AG08396 (cell line): ENCODE measurements around the gene SCAF8.
A peak's percentile ranks its signal among the peaks of the same experiment; 100 is the strongest.

Experiments used
- DNase-seq: peaks from one replicate; pipeline ENCODE4 v3.0.0; 2012; ENCODE audit warnings: low spot score, mixed read lengths

SCAF8 gene

GRCh38 chr6:154841109-154841508 is 107.9 kb downstream of the SCAF8 start:
- no peak for DNase-seq

DNA sequence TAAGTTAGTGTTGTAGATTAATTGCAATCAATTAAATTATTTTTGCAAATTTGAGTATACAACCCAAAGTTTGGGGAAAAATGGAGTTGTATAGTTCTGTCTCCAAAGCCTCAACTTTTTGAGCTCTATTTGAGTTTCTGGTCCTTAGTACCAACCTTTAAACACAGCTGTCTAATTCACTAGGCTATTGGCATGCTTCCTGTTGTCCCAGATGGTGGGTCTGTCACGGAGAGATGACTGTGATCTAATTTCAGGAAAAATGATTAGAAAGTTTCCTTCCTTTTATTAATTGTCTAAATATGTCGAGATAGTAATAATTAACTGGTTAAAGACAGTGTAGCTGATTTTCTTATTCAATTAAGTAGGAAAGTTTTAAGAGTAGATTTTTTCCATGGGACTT is 109.6 kb downstream of the SCAF8 start:
- DNase-seq = no peak

- DNase-seq = no peak
These were observed 114.1 kb downstream of the SCAF8 start for GRCh38 chr6:154847318-154847717.

GRCh38 chr6:154848580-154848979 is 115.4 kb downstream of the SCAF8 start:
- DNase-seq = no peak

- DNase-seq = no peak
These were observed 116.3 kb downstream of the SCAF8 start for GRCh38 chr6:154849475-154849874.

GRCh38 chr6:154852687-154853086 is 119.5 kb downstream of the SCAF8 start:
- DNase-seq = peak; percentile 12

DNA sequence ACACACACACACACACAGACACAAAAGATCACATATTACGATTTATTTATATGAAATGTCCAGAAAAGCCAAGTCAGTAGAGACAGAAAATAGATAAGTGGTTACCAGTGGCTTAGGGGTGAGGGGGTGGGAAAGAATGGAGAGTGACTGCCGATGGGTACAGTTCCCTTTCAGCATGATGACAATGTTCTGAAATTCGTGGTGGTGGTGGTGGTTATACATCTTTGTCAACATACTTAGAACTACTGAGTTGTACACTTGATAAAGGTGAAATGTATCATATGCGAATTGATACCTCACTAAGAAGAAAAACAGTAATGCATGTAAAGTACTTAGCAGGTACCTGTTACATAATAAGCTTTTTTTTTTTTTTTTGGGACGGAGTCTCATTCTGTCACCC is 124.3 kb downstream of the SCAF8 start:
- DNase-seq = no peak

GRCh38 chr6:154861825-154862224 is 128.6 kb downstream of the SCAF8 start:
- no peak for DNase-seq

DNA sequence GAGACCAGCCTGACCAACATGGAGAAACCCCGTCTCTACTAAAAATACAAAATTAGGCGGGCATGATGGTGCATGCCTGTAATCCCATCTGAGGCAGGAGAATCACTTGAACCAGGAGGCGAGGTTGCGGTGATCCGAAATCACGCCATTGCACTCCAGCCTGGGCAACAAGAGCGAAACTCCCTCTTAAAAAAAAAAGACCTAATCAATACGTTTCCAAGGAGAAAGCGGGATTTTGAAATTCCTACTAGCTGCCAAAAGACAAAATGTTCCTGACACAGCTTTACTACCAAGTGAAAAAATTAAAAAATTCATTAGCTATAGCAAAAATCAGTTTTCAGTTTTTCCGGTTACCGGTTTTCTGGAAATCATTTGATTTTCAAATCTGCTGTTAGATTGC is 129.3 kb downstream of the SCAF8 start:
- DNase-seq = no peak

DNA sequence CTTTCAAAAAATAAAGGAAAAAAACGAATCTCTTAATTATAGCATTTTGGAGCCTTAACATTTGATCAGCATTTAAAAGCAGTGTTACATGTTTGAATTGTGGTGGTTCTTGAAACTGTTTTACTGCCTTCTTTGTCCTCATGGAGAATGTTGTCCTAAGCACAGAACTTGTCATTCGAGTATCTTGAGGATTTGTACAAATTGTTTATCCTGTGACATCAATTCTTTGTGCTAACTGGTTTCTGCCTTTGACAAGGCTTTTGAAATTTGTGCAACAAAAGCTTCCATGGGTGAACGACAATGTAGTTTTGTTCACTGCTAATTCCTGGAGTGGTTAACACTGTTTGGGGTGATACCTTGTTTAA is 130.8 kb downstream of the SCAF8 start:
- DNase-seq = no peak

GRCh38 chr6:154865291-154865690 is 132.1 kb downstream of the SCAF8 start:
- DNase-seq = no peak

- DNase-seq = peak; percentile 52
These were observed 135.0 kb downstream of the SCAF8 start for GRCh38 chr6:154868143-154868594.

- DNase-seq = no peak
These were observed 139.4 kb downstream of the SCAF8 start for GRCh38 chr6:154872542-154873114.

DNA sequence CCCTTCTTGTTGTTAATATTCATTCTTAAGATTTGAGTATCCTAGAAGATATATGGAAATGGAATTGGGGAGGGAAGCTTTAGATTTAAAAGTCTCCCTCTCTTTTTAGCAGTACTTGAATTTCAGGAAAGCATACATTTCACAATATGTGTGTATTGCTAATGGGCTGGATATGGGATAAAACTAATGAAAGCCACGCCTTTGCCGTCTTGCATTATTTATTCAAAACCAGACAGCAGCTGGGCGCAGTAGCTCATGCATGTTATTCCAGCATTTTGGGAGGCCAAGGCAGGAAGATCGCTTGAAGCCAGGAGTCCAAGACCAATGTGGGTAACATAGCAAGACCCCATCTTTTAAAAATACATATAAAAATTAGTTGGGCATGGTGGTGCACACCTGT is 140.3 kb downstream of the SCAF8 start:
- DNase-seq = no peak

GRCh38 chr6:154874773-154875592 is 141.8 kb downstream of the SCAF8 start:
- DNase-seq = no peak

DNA sequence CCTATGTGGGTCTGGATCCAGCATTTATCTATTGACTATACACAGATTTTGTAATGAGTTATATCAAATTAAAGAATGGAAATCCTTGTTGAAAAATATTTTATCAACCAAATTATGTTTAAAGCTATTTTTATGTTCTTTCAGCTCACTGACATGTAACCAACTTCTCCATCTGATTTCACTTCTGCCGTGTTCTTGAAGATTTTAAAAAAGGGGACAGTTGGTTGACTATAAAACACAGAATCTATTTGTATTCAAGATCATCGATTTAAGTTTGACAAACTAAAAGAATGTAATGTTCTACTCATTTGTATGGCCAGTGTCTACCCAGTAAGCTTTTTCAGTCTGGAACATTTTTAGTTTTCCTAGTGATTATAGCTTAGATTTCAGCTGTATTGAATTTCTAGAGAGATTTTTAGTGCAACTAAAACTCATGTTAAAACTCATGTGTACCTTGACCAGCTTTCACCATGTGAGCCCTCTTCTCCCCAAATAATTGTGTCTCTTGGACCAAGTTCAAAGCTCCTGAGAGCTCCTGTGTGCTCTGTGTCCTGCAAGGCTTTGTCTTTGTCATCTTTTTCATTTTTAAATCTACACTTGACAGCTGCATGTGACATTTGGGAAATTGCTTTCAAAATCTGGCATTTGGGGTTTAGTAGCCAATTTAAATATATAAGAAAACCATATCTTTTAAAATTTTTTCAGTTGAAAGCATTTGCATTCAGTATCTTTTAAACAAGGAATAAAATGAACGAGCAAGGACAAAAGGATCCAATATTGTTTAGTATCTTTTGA is 143.5 kb downstream of the SCAF8 start:
- no peak for DNase-seq

- DNase-seq = no peak
These were observed 145.8 kb downstream of the SCAF8 start for GRCh38 chr6:154878871-154879491.

DNA sequence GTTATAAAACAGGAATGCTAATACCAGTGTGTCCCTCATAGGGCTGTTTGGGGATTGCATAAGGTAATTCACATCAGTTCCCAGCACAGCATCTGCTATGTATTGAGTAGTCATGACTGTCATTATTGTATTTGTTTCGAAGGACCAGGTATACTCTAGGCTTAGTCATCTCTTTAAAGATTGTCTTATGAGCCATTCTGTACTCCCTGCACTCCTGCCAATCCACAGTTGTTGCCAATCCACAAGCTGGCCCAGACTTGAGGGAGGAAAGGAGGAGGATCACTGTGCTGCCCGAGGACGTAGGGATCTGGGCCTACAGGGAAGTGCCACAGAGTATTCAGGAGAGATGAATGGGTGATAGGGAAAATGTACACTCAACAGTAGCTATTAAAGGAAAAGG is 148.9 kb downstream of the SCAF8 start:
- no peak for DNase-seq
